DMS53 treated with DMSO at 0.1 percent for 48 hours (cell line): ENCODE results near the gene ECSIT.
"Not testable (repeated sequence)": the region's sequence is repeated elsewhere in the genome, so short reads cannot be mapped to it uniquely, and the experiment has no call there.

Source experiments
- DNase-seq: peaks from one replicate; lab custom pipeline; 2025; ENCODE audit not compliant: unreplicated experiment; lab: John Stamatoyannopoulos, UW

Gene ECSIT, protein sequence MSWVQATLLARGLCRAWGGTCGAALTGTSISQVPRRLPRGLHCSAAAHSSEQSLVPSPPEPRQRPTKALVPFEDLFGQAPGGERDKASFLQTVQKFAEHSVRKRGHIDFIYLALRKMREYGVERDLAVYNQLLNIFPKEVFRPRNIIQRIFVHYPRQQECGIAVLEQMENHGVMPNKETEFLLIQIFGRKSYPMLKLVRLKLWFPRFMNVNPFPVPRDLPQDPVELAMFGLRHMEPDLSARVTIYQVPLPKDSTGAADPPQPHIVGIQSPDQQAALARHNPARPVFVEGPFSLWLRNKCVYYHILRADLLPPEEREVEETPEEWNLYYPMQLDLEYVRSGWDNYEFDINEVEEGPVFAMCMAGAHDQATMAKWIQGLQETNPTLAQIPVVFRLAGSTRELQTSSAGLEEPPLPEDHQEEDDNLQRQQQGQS

DNA sequence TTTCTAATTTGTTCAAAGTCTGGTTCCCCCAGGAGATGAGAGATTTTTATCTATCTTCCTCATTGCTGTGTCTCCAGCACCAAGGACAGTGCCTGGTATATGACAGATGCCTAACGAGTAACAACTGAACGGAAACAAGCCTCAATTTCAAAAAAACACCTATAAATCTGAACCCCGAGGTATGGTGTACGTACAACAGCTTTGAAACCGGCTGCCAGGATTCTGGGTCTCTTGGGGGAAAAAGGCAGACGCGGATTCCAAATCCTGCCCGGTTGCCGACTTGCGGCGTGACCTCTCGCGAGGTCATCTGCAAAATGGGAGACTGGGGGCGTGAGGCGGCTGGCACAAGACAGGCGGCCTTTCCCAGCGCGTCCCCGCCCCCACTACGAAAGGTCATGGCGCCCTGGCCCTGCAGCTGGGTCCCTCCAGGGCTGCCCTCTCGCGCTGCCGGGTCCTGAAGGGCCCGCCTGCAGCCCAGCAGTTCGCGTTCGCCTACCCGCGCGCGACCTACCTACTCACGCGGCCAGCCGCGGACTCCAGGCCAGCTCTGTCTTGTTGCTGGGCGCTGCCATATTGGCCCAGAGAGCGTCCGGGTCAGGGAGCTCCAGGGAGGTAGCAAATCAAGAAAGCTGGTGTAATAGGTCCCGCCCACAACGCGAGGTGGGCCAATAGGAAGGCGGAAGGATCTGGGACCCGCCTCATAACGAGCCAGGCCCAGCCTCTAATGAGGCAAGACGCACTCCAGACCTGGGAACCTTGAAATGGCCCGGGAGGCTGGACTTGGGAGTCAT lies at the start of gene ECSIT:
TSS of gene ECSIT (minus strand) at position 584 of the 791 bp plus-strand sequence. CDS start 9,964 bp downstream, outside the sequence.
- peak; percentile 91 for DNase-seq

DNA sequence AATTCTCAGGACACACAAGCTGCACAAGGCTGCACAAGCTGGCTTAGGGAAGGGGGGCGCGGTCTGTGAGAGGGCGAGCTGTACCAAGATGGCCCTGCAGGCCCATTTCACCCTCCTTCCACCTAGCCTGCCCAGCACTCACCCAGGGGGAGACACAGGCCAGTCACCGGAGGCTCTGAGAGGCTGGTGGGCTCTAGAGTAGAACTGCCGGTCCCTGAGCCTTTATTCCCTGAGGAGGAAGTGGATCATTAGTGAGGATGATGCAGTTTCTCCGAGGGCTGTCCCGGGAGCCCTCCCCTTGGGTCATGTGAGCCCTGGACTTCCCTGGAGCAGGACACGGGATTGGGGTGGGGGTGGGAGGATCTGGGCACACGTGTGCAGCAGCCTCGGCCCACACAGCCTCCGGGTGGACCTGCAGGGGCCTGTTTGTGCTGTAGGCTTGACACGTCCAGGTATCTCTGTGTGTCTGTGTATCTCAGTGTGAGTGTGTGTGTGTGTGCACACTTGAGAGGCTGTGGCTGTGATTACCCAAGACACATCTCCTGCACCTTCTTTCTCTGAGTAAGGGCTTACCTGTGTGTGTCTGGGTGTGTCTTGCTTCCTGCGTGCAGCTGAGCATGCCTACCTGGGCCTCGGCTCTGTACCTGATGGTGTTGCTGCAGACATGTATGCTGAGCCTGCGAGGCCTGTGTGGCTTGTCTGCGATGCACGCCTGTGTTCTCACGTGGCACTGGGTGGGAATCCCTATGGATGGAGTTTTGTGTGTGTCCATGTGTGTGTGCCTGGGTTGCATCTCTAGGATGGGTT lies 48.7 kb upstream of the ECSIT start, which contains the start of gene ACP5:
TSS of gene ACP5 (minus strand) at position 195 of the 807 bp plus-strand sequence. CDS start 328 bp downstream, outside the sequence.
- DNase-seq = no peak

DNA sequence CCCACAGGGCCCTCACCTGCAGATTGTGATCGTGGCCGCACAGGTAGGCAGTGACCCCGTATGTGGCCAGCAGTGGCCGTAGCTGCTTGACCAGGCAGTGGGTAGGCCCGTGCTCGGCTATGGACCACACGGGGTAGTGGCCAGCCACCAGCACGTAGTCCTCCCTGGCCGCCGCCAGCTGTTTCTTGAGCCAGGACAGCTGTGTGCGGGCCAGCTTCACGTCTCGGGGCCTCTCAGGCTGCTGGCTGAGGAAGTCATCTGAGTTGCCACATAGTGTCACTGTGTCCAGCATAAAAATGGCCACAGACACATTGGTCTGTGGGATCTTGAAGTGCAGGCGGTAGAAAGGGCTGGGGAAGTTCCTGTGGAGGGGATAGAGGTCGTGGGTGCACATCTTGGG lies 47.3 kb upstream of the ECSIT start:
- no peak for DNase-seq

DNA sequence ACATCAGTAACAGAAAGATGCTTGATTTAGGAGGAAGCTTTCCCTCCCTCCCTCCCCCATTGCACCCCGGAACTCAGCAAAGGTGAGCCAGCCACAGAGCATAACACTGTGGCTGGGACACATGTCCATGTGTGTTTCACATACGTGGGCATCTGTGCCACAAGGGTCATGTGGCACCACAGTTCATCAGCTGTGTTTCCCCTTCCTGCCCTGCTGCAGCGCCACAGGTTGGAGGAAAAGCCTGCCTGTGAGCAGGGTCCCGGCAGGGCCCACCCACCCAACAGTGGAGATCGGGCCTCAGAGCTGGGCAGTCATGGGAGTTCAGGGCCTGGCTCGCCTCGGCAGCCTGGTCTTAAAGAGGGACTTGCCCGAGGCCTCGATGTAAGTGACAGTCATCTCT lies 45.8 kb upstream of the ECSIT start:
- no peak for DNase-seq

DNA sequence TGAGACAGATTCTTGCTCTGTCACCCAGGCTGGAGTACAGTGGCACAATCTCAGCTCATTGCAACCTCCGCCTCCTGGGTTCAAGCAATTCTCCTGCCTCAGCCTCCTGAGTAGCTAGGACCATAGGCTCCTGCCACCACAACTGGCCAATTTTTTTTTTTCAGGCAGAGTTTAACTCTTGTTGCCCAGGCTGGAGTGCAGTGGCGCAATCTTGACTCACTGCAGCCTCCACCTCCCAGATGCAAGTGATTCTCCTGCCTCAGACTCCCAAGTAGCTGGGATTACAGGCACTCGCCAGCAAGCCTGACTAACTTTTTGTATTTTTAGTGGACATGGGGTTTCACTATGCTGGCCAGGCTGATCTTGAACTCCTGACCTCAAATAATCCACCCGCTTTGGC lies 44.8 kb upstream of the ECSIT start:
- not testable (repeated sequence) for DNase-seq

DNA sequence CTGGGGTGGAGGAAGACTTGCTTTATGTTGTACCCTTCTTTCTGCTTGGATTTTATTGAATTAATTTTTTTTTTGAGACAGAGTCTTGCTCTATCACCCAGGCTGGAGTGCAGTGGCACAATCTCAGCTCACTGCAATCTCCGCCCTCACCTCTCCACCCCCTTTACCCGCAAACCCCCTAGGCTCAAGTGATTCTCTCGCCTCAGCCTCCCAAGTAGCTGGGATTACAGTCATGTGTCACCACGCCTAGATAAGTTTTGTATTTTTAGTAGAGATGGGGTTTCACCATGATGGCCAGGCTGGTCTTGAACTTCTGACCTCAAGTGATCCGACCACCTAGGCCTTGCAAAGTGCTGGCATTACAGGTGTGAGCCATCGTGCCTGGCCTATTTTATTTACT lies 44.4 kb upstream of the ECSIT start:
- not testable (repeated sequence) for DNase-seq

DNA sequence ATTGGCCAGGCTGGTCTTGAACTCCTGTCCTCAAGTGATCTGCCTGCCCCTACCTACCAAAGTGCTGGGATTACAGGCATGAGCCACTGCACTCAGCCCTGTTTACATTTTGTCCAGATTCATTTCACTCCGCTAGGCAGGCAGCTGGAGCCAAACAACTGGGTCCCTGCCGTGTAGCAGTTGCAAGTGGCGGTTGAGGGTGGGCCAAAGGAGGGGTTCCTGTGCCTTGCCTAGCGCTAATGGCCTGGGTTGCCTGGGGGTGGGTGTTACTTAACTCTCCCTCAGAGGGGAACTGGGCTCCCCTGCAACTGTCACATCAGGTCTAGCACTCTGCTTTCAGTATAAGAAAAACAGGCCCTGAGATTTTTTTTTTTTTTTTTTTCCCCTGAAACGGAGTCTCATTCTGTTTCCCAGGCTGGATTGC lies 41.1 kb upstream of the ECSIT start:
- DNase-seq = no peak

DNA sequence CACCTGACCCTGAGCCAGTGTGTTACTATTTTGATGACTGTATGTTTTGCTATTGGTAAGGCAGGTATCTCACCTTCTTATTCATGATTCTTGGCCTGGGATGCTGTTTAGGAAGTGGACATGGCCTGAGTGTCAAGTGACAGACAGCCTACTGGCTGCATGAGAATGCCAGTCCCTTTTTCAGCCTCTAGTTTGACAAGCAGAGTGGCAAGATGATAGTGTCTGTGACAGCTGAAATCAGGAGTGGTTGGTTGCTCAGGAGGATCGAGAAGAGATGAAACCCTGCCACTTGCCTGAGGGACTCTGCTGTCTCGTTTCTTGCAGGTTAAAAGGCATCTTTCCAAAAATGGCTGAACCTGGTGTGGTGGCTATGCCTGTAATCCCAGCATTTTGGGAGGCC lies 37.2 kb upstream of the ECSIT start:
- DNase-seq = no peak

DNA sequence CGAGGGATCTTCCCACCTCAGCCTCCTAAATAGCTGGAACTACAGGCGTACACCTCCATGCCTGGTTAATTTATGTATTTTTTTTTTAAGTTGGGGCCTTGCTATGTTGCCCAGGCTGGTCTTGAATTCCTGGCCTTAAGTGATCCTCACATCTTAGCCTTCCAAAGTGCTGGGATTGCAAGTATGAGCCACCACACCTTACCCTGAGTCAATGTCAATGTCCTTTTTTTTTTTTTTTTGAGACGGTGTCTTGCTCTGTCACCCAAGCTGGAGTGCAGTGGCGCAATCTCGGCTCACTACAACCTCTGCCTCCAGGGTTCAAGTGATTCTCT lies 36.7 kb upstream of the ECSIT start:
- not testable (repeated sequence) for DNase-seq

DNA sequence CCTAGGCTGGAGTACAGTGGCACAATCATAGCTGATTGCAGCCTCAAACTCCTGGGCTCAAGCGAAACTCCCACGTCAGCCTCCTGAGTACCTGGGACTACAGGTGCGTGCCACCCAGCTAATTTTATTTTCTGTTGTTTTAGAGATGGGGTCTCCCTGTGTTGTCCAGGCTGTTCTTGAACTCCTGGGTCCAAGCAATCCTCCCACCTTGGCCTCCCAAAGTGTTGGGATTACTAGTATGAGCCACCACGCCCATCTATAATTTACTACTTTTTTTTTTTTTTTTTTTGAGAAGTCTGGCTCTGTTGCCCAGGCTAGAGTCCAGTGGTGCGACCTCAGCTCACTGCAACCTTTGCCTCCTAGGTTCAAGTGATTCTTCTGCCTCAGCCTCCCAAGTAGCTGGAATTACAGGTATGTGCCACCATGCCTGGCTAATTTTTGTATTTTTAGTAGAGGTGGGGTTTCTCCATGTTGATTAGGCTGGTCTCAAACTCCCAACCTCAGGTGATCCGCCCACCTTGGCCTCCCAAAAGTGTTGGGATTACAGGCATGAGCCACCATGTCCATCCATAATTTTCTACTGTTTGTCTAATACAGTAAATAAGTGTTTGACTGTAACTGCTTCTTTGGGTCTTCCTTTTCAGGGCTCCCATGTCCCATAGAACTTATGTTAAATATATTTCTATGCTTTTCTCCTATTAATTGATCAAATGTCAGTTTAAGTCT lies 35.3 kb upstream of the ECSIT start:
- DNase-seq = not testable (repeated sequence)

DNA sequence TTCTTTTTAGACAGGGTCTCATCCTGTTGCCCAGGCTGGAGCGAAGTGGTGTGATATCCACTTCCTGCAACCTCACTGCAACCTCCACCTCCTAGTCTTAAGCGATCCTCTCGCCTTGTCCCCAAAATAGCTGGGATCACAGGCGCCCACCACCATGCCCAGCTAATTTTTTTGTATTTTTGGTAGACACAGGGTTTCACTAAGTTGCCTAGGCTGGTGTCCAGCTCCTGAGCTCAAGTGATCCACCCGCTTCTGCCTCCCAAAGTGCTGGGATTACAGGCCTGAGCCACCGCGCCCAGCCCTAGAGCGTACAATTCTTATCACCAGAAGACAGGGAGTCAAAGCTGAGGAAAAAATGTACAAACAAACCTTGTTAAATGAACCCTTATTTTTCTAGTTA lies 34.6 kb upstream of the ECSIT start:
- DNase-seq = no peak

DNA sequence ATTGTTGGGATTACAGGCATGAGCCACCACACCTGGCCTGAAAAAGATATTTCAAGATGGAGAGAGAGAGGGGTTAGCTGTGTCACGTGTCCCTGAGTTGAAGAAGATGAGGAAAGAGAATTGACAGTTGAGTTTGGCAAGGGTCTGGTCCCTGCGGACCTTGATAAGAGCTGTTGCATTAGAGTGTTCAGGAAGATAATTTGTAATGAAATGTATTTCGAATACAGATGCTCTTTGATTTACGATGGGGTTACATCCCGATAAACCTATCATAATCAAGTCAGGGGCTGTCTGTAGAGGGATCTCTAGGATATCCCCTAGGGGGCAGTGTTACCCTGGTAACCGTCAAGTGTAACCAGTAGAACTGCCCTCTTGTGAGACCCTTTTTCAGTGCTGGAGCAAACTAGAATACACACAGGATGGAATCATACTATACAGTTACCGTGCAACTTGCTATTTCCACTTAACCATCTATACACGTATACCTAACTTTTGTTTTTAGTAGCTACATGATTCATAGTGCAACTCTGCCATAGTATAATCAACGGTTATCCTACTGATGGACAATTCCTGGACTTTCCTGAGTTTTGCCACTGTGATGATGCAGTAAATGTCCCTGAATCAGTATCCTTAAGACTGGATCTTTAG lies 31.6 kb upstream of the ECSIT start:
- no peak for DNase-seq

DNA sequence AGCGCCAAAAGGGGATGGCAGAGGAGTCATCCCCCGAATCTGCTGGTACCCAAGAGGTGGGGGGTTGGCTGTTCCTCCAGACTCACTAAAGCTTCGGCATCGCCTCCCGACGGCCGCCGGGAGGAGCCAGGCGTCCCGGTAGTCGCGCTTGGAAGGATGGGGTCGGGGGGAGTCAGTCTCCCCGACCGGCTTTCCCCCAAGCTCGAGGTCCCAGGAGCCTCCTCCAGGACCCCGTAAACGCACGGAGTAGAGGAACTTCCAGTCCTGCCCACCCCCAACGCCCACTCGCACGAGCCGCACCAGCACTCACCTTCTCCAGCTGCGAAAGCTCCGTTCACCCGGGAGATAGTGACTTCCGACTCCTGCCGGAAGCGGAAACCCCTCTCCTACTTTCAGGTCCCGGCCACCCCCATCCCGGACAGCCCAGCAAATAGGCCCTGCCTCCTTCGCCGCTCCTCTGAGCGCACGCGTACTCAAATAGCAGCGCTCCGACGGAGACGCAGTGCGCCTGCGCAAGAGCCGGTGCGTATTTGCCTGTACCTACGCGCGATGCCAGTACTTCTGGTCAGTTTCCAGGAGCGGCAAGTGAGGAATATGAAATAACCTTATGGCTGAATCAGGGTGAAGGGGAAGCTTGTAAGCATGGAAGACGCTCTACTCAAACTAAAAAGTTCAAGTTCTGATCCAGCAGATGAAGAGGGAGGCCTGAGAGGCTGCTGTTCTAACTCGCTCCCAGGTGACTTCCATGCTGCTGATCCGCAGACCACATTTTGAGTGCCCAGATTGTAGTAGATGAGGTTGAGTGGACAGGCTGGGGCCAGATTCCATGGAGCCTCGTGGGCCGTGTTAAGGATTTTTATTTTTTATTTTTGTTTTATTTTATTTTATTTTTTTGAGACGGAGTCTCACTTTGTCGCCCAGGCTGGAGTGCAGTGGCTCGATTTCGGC lies 30.2 kb upstream of the ECSIT start, which contains the start of gene ELOF1:
TSS of gene ELOF1 (minus strand) at position 350 of the 948 bp plus-strand sequence. CDS start 4,883 bp downstream, outside the sequence.
- DNase-seq = peak; percentile 90

DNA sequence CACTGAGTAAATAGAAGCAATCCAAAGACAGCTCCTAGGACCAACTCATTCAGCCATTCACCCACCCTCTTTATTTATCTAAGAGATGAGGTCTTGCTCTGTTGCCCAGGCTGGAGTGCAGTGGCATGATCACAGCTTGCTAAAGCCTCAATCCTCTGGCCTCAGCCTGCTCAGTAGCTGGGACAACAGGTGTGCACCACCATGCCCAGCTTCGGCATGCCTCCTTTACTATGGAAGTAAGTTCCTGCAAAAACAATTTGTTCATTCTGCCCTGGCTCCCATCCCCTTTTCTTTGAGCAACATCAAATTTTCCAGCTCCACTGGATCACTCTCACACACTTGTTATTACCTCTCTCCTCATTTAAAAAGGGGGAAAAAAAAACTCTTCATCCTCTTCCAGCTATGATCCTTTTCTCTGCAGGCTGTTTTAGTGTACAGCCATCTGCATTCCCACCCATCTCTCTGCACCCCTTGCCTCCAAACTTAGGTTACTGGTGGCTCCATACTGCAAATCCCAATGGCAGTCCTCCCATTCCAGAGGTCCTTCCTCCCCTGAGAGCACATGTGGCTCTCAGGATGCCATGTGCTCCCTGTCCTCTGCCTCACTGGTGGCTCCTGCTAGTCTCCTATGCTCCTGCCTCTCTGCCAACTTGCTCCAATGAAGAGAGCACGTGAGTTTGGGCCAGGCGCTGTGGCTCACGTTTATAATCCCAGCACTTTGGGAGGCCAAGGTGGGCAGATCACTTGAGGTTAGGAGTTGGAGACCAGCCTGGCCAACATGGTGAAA lies 27.9 kb upstream of the ECSIT start:
- DNase-seq = no peak

DNA sequence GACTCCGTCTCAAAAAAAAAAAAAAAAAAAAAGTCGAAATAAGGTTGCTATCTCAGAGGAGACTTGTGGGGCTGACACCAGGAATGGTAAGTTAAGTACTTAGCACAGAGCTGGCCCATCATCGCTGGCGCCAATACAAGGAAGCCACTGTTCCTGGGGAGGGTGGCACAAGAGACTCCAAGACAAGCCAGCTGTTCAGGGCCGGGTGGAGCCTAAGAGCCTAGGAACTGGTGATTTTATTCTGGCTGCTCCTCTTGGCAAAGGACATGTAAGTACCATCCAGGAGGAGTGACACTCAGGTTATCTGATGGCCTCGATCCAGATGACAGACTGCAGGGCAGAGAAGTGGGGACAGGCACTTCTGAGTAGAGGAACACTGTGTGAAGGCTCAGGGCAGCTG lies 26.3 kb upstream of the ECSIT start:
- no peak for DNase-seq

DNA sequence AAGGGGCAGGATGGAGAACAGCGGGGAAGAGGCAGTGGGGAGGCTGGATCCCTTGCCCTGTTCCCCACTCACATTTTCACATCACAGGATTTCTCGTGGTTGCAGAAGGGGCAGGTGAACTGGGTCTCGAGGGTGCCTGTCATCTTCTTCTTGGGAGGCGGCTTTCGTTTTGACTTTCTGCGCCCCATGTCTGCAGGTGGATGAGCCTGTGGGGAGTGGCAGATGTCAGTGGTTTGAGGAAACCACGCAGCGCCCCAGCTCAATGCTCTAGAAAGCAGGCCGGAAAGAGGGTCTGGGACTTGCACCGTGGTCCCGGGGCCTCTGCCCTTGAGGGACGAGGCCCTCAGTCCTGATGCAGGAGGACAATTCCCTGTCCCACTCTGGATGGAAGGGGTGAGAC lies 25.2 kb upstream of the ECSIT start:
- DNase-seq = no peak

DNA sequence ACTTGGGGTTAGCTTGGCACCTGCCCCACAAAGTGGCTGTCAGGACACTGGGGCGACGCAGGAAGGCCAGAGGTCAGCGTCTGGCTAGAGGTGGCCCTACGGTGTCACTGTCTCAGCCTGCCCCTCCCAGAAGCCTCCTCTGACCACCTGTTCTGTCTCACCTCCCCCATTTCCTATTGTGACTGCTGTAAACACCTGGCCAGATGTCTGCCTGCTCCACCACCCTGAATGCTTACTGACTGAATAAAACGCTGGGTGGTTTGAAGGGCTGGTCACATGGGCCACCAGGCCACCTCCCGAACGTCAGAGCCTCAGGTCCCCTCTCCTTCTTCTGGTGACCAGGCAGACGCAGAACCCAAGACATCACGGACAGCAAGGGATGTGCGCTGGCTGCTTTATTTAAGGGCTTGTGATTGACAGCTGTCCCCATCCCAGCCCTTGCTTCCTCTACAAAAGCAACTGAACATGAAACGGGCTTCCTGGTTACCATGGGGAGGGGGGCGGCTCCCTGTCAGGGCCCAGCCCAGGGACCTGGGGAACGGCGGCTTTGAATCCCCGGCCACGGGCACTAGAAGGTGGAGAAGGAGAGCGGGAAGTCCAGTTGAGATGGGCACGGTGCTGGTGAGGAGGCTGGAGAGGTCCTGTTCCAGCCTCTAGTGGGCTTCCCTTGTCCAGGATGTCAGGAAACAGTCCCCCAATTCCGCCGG lies 23.9 kb upstream of the ECSIT start:
- DNase-seq = no peak
